GM21723 (cell line): Measurements from ENCODE around the gene NEDD4.
"Not testable (repeated sequence)": the region's sequence is repeated elsewhere in the genome, so short reads cannot be mapped to it uniquely, and the experiment has no call there.

Experiments
- ATAC-seq: cut with Tn5 transposase; IDR thresholded peaks from one replicate; pipeline ENCODE4 v1.9.1; 2021; ENCODE audit warnings: mild to moderate bottlenecking, moderate library complexity; ENCODE audit not compliant: unreplicated experiment

The NEDD4 gene

DNA sequence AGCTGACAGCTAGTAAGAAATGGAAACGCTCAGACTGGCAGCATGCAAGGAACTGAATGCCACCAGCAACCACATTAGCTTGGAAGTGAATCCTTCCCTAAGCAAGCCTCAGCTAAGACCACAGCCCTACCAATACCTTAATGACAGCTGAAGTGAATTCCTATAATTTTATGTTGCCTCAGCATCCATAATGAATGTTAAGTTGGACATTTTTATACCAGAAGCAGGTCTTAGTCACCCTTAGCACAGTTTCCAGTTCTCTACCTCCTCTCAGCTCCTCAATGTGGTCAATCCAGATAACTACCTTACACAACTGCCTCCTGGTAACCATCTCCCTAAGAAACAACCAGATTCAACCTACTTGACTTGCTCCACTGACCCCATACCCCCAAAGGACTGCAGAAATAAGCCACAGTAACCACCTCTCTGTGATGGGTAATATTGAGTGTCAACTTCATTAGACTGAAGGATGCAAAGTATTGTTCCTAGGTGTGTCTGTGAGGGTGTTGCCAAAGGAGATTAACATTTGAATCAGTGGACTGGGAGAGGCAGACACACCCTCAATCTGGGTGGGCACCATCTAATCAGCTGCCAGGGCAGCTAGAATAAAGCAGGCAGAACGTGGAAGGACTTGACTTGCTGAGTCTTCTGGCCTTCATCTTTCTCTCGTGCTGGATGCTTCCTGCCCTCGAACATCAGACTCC lies 33.5 kb downstream of the NEDD4 start:
- ATAC-seq: no peak

DNA sequence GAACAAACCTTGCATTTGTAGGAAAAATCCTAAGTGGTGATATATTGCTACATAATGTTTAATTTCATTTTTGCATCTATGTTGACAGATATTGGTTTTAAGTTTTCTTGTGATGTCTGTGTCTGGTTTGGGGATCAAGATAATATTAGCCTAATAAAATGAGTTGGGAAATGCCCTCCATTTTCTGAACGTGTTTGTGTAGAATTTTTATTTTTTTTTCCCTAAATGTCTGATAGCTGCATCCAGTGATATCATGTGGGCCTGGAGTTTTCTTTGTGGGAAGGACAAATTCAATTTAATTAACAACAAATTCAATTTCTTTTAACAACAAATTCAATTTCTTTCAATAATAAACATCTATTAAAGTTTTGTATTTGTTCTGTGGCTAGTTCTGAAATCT lies 35.1 kb downstream of the NEDD4 start:
- ATAC-seq: no peak

DNA sequence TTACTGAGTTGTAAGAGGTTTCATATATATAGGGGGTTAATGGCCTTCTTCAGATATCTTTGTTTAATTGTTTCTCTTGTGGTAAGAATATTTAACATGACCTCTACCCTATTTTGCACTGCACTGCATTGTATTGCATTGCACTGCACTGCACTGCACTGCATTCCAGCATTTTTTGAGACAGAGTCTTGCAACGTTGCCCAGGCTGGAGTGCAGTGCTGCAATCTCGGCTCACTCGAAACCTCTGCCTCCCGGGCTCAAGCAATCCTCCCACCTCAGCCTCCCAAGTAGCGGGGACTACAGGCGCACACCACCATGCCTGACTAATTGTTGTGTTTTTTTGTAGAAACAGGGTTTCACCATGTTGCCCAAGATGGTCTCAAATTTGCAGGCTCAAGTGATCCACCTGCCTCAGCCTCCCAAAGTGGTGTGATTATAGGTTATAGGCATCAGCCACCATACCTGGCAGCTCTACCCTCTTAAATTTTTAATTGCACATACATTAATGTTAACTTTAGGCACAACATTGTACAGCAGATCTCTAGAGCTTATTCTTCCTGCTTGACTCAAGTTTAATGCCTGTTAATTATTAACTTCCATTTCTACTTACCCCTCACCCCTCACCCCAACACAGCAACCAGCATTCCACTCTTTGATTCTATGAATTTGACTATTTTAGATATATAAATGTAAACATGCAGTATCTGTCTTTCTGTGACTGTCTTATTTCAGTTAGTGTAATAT lies 38.4 kb downstream of the NEDD4 start:
- ATAC-seq: no peak

DNA sequence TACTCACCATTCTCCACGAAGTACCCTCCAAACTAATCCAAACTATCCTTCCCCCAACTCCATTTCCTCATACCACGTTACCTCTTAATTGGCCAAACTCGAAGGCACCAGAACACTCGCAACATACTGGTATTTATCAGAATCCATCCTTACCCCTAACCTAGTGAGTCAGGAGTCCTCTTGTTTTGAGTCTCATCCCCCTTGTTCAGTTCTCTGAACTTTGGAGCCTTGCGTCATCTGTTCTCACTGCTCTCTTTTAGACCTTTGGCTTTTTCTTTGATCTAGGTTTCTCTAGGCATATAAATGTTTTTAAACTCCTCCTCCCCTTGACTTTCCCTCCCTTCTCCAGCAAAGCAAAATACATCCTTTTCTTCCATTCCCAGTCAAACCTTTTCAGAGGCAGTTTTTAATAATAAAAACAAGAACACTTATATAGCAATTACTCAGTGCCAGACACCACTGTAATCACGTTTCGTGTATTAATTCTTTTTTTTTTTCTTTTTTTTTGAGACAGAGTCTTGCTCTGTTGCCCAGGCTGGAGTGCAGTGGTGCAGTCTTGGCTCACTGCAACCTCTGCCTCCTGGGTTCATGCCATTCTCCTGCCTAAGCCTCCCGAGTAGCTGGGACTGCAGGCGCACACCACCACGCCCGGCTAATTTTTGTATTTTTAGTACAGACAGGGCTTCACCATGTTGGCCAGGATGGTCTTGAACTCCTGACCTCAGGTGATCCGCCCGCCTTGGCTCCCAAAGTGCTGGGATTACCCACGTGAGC lies 40.7 kb downstream of the NEDD4 start:
- ATAC-seq: not testable (repeated sequence)

DNA sequence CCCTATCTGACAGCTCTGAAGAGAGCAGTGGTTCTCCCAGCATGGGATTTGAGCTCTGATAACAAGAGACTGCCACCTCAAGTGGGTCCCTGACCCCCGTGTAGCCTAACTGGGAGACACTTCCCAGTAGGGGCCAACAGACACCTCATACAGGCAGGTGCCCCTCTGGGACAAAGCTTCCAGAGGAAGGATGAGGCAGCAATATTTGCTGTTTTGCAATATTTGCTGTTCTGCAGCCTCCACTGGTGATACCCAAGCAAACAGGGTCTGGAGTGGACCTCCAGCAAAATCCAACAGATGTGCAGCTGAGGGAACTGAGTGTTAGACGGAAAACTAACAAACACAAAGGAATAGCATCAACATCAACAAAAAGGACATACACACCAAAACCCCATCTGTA lies 48.8 kb downstream of the NEDD4 start:
- not testable (repeated sequence) for ATAC-seq

DNA sequence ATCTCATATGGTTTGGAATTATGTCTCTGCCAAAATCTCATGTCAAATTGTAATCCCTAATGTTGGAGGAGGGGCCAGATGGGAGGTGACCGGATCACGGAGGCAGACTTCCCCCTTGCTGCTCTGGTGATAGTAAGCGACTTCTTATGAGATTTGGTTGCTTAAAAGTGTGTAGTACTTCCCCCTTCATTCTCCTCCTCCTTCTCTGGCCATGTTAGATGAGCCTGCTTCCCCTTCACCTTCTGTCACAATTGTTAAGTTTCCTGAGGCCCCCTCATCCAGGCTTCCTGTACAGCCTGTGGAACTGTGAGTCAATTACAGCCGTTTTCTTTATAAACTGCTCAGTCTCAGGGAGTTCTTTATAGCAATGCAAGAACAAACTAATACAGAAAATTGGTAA lies 51.1 kb downstream of the NEDD4 start:
- ATAC-seq: no peak

DNA sequence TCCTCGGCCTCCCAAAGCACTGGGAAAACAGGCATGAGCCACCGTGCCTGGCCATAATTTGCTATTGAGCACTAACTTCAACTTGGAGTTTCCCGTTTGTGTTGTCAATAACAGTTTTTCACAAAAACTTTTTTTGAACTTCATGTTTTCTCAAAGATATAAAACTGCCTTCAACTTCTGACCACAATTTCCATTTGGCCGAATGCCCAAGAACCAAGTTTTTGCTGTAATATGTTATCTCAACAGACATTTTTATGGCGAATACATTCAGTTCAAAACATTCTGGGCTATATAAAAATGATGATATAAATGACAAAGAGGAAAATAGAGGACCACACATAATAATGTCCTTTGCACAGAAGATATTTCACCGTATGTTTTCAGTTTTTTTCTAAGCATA lies 56.4 kb downstream of the NEDD4 start:
- ATAC-seq: no peak

DNA sequence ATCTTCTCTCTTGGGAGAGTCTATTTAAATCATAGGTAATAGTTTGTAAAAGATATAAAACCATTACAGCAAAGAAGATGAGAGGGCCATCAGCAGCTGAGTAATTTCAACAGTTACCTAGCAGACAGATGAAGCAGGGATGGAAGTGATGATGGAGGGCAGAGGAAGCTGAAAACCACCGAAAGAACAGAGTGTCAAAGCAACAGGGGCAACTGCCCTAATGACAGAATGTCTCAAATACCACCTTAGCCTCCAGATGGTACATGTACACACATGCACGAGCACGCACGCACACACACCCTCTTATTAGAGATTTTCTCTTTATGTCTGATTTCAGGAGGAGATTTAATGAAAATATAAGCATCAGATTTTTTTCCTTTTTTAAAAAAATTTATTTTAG lies 64.5 kb downstream of the NEDD4 start:
- no peak for ATAC-seq

DNA sequence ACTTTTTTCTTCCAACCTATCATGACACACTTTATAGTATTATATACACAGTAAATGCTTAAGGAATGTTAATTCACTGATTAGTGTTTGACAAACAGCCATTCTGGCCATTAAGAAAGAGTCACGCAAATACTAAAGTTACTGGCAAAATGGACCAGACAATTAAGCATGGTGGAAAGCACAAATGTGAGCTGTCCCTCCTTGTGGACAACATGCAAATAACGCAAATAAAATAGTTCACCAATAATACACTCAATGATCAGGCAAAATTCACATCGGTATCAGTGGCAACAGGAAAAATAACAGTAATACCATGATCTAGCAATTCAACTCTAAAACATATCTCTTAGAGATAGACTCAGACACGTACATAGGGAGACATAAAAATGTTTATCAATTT lies 71.7 kb downstream of the NEDD4 start:
- no peak for ATAC-seq

DNA sequence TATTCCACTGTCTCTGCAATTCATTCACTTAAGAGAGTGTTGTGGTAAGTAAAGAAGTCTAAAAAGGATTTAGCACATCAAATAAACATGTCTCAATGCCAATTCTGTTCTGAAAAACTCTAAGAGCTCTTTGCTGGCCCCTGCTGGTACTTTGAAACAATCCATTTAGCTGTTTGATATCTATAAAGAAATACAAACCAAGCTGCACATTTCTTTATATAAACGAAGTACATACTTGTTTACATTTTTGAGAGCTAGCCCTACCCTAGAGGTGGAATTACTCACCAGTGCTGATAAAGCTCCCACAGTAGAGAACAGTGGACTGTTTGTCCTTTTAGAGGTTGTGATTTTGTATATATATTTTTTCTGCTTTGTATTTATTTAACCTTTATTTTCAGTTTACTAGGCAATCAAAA lies 75.5 kb downstream of the NEDD4 start:
- ATAC-seq: no peak

DNA sequence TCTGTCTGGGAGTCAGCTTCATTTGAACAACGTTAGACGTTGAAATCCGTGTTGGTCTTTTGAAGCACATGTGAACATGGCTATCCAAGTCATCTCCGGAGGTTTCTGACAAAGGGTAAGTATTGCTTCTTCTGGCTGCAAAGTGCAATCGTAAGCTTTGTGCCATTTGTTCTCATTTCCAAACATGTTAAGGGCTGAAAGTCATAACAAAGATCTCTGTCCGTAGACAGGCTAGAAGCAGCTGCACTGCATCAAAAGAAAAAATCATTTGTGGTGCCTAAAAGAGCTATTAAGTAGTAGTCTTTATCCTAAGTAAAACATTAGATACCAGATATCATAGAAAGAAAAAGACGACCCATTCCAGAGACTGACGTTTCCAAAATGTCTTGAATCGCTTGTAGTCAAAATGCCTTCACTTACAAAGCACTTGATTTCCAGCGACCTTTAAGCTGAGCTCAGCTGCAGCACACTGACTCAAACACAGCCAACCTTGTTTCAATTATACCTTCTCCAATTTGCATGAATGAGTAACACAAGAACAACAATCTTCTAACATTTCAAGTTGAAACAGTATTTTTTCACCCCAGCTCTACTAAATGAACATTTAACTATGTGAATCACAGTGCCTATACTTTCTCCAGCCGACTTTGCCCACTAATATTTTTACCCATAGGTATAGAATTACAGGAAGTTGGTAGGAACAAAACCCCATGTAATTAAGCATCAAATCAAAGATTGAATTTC lies 76.6 kb downstream of the NEDD4 start:
- ATAC-seq: no peak

DNA sequence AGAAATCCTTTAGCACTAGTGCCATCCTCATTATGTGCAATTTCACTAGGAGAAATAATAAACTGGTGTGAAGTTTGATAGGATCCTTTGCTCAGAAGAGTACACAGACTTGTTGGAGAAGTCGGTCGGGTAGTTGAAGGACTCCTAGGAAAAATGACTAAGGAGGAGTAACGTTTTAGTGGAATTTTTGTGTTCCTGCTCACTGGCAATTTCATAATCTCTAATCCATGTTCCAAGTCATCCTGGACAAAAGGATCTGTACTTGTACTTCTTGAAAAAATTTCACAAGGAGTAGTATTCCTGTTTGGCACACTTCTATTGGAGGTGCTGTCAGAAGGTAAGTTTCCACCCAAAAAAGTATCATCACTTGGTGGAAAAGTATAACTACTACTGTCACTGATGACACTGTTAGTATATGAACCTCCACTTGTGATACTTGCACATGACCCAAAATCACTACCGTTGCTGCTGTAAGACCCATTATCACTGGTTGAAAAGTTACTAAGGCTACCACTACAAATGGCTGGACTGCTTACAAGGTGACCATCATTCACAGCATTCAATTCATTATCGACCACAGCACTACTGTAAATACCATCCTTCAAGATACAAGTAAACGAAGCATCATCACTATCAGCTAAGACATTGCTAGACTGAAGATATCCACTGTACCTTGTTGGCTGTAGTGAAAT lies 77.4 kb downstream of the NEDD4 start:
- ATAC-seq: no peak

DNA sequence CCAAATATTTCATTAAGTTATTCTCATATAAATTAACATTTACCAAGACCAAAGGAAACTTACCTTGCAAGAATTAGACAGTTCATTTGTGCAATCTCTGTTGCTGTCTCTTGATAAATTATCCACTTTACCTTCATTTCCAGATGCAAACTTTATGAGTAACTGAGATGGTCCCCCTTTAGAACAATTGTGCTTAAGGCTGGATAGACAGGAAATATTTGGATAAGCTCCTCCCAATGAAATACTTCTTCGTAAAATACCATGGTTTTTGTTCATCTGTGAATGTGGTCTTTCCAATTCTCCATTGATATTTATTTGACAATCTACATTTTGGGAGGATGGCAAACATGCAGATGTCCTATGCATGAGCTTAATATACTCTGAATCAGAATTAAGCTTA lies 78.2 kb downstream of the NEDD4 start:
- no peak for ATAC-seq

DNA sequence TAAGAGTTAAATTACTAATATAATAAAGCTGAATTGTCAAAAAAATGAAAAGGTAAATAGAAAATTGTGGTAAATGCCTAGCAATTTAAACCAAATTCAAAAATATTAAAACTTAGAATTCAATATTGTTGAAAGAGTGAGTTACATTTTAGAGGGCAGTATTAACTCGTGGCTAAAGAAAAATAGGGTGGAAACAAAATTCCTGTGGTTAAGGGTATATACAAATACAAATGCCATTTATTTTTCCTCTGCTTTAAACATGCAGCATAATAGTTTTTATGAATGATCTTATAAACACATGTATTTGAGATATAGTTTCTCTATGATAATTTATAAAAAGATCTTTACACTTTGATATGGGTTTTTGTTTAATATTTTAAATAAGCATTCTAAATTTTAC lies 79.0 kb downstream of the NEDD4 start:
- no peak for ATAC-seq

DNA sequence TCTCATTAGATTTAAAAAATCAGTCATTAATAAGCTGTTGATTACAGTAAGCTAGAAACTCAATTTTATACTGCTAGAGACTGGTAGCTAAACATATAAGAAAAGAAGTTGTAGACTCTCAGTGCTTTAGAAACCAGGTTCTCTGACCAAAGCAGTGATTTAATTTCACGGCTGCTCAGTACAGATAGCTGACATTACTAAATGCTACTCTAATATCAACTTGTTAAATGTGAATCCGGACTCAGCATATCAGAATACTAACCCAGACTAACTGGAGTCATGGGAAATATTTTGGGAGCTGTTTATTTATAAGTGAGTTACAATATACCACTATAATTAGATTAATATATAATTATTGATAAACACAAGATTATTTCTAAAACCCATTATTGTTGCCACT lies 80.4 kb downstream of the NEDD4 start:
- no peak for ATAC-seq

DNA sequence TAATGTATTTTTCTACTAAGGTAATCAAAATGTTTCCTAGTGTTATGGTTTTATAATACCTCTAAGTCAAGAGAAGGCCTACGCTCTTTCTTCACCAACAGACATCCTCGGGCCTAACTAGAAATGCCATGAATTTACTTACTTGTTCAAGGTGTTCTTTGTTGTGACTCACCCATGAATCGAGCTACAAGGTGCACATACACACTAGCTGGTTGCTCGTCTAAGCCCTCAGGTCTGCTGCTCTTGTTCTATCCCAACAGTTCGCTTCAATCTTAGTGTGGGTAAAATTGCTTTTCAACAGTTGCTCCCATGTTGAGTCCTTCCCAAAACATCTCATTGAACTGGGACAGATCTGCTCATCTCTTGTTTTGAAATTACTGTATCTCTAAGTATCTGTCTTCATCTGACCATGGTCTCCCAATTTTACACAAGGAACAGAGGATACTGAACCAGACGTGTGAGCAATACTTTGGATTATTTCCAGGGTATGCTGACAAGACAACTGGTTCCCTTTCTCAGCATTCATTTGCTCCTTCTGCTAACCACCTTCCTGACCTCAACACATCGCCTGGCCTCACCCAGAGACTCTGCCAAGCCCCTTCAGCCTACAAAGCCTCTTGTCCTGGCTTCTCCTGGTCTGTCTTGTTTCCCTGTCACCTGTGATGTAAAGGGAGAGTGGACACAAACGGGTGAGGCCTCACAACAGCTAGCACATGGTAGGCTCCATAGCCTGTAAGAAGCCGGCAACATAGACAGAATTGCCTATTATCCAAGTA lies 84.2 kb downstream of the NEDD4 start:
- ATAC-seq: no peak

DNA sequence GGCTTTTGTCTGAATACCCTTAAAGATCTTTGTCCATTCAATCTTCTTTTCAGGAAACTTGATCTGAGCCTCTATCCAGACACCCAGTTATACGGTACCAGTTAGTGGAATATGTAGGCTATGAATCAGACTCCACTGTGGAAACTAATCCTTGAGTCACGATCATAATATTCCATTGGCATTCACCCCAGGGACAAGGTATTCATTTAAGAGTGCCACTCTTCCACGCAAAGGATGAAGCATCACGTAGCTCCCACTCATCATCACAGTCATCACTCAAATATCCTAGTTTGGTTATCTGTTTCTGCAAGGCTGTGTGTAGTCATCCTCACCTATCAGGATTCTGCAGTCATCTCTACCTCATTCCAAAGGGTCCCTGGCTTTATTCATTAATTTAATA lies 85.6 kb downstream of the NEDD4 start:
- no peak for ATAC-seq

DNA sequence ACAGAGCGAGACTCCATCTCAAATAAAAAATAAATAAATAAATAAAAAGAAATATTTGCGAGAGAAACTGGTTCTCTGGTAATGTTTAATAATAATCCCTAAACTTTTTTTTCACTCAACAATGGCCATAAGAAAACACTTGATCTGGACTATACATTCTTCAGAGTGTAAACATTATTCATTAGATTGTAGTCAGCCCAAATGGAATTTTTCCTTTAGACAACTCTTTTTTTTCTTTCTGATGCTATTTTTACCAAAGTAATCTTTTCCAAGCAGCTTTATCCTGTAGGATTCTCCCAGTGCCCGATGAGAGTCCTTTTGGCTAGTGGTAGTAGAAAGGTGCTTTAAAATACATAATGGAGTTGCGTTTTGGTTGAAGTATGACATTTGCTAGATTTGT lies 90.4 kb downstream of the NEDD4 start:
- no peak for ATAC-seq

DNA sequence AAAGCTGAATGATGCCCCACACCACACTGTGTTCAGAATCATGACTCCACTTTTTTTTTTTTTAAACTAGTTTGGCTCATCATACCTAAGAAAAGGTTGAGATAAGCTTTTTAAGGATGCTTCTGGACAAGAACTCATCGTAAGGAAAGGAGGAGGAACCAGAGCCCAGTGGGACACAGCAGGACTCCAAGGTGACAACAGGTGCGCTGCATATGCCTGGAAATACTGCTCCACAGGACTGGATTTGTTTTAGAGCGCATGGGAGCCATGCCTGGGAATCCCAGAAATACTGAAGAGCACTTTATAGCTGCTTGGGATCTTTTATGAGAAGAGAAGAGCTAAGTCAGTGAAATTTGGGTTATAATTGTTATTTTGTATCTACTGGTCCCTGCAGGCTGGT lies 93.4 kb downstream of the NEDD4 start:
- no peak for ATAC-seq

DNA sequence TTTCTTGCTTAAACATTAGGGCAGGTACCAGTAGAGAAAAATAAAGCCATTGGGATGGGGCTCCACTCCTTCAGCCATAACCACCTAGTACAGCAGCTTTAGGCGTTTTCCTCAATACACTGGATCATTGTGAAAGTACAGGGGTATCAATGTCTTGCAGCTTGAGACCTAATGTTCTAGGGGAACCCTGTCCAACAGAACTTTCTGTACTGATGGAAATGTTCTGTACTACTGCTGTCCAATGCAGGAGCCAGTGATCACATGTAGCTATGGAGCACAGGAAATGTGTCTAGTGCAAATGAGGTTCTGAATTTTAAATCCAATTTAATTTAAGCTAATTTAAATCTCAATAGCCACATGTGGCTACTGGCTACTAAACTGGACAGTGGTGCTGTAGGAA lies 93.9 kb downstream of the NEDD4 start:
- no peak for ATAC-seq
